Measurements from ENCODE around the gene SRGAP1.
A peak's percentile ranks its signal among the peaks of the same experiment; 100 is the strongest.

Gene SRGAP1

DNA sequence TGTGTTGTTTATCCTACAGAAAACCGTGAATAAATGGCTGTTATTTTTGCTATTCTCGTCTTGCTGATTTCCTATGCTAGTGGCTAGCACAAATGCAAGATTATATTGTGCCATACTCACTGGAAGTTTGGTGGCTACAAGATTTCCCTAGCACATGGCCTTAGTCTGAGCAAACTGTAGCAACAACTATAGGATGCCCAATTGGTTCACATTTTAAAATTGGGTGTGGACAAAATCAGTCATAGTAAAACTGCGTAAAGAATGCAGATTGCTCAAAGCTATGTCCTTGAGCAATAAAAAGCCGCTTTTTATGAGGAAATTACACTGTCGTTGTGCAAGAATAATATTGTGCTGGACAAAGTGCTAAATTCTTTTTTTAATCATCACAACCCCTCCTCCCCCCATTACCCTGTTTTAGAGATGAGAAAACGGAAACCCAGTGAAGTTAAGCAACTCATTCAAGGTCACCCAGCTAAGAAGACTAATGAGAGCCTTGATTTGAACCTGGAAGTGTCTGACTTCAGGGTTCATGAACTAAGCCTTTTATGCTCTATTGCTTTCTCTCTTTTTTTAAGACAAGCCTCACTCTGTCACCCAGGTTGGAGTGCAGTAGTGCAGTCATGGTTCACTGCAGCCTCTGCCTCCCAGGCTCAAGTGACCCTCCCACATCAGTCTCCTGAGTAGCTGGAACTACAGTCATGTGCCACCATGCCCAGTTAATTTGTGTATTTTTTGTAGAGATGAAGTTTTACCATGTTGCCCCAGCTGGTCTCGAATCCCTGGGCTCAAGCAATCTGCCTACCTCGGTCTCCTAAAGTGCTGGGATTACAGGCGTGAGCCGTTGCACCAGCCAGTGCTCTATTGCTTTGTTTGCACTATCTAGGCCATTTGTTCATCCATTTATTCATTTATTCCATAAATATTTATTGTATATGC, 73.6 kb downstream of the SRGAP1 start:
- Histone ChIP-seq H4K91ac (ENCODE audit: low read depth, low read length) (no peak overlapping the region), H3K4me3 (ENCODE audit: low read depth, low read length) (no peak overlapping the region), H4K8ac (ENCODE audit: low read depth, low read length) (no peak overlapping the region), H2BK120ac (ENCODE audit: insufficient read depth, low read length, poor library complexity) (no peak overlapping the region), H3K9ac (ENCODE audit: low read length) (no peak overlapping the region), H3K23ac (ENCODE audit: low read length) (no peak overlapping the region), H3K79me2 (ENCODE audit: control insufficient read depth, insufficient read depth, low read length, poor library complexity) (no peaks in the 10 kb centered on the region), H2AK5ac (ENCODE audit: low read length) (no peak overlapping the region), H3K14ac (ENCODE audit: low read length) (no peak overlapping the region), H3K4me2 (ENCODE audit: low read length) (no peak overlapping the region), H3K27me3 (ENCODE audit: insufficient read depth, low read length) (no peaks in the 10 kb centered on the region), H3K27ac (ENCODE audit: low read depth, low read length) (no peak overlapping the region), H2BK5ac (ENCODE audit: low read depth, low read length, poor library complexity) (no peak overlapping the region), H4K12ac (ENCODE audit: low read depth, low read length) (no peak overlapping the region), H2BK12ac (ENCODE audit: low read length) (peak overlapping the region; percentile 17), H3K9me3 (ENCODE audit: insufficient read depth, low read depth, low read length) (no peaks in the 10 kb centered on the region), H3K4me1 (ENCODE audit: control insufficient read depth in 1 of 2, insufficient read depth in 2 of 2, low read length in 2 of 2) (peaks cover 0 to 3% of the 10 kb centered on the region in 2 experiments), H3K18ac (ENCODE audit: low read length) (no peak overlapping the region), H3K79me1 (ENCODE audit: low read length) (peaks cover 2% of the 10 kb centered on the region), H3K36me3 (ENCODE audit: control insufficient read depth in 1 of 2, insufficient read depth in 2 of 2, low read length in 2 of 2) (no peaks in the 10 kb centered on the region), H2AFZ (ENCODE audit: insufficient read depth, low read length, poor library complexity) (no peak overlapping the region), H3K4ac (ENCODE audit: low read depth, low read length) (no peak overlapping the region)
- peak; percentile 71 to 99 for DNase-seq
- no CpG with 5 or more reads among the region's 10 CpGs for WGBS (ENCODE audit: extremely low coverage, insufficient coverage, insufficient read length)

DNA sequence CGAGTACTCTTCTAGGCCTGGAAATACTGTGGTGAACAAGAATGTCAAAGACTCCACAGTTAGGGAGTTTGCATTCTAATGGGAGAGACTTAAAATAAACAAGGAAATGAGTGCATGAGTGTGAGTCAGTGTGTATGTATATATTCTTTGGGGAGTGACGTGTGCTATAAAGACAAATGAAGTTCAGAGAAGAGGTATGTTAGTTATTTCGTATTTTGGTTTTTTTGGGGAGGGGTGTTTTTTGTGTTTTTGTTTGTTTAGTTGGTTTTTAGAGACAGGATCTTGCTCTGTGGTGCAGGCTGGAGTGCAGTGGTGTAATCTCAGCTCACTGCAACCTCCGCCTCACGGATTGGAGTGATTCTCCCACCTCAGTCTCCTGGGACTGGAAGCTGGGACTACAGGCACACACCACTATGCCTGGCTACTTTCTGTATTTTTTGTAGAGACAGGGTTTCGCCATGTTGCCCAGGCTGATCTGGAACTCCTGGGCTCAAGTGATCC, 74.3 kb downstream of the SRGAP1 start:
- peaks cover 0 to 3% of the 10 kb centered on the region in 2 experiments for H3K4me1 ChIP-seq (ENCODE audit: control insufficient read depth in 1 of 2, insufficient read depth in 2 of 2, low read length in 2 of 2)
- no peak overlapping the region for H4K91ac ChIP-seq (ENCODE audit: low read depth, low read length)
- no peak overlapping the region for H3K9ac ChIP-seq (ENCODE audit: low read length)
- no peak overlapping the region for H4K8ac ChIP-seq (ENCODE audit: low read depth, low read length)
- H3K79me1 ChIP-seq (ENCODE audit: low read length), result peaks cover 2% of the 10 kb centered on the region
- no peak overlapping the region for H3K27ac ChIP-seq (ENCODE audit: low read depth, low read length)
- H3K36me3 ChIP-seq (ENCODE audit: control insufficient read depth in 1 of 2, insufficient read depth in 2 of 2, low read length in 2 of 2), result no peaks in the 10 kb centered on the region
- no peaks in the 10 kb centered on the region for H3K79me2 ChIP-seq (ENCODE audit: control insufficient read depth, insufficient read depth, low read length, poor library complexity)
- no peak overlapping the region for H2AFZ ChIP-seq (ENCODE audit: insufficient read depth, low read length, poor library complexity)
- H2BK12ac ChIP-seq (ENCODE audit: low read length), result no peak overlapping the region
- H2AK5ac ChIP-seq (ENCODE audit: low read length), result no peak overlapping the region
- H3K4me2 ChIP-seq (ENCODE audit: low read length), result no peak overlapping the region
- H3K23ac ChIP-seq (ENCODE audit: low read length), result no peak overlapping the region
- no peak overlapping the region for H2BK120ac ChIP-seq (ENCODE audit: insufficient read depth, low read length, poor library complexity)
- H3K14ac ChIP-seq (ENCODE audit: low read length), result no peak overlapping the region
- H2BK5ac ChIP-seq (ENCODE audit: low read depth, low read length, poor library complexity), result no peak overlapping the region
- H3K4me3 ChIP-seq (ENCODE audit: low read depth, low read length), result no peak overlapping the region
- DNase-seq, result no peak
- 100% methylated on average over 2 of the region's 6 CpGs for WGBS (ENCODE audit: extremely low coverage, insufficient coverage, insufficient read length)
- no peaks in the 10 kb centered on the region for H3K27me3 ChIP-seq (ENCODE audit: insufficient read depth, low read length)
- H3K9me3 ChIP-seq (ENCODE audit: insufficient read depth, low read depth, low read length), result no peaks in the 10 kb centered on the region
- no peak overlapping the region for H3K4ac ChIP-seq (ENCODE audit: low read depth, low read length)
- H3K18ac ChIP-seq (ENCODE audit: low read length), result no peak overlapping the region
- H4K12ac ChIP-seq (ENCODE audit: low read depth, low read length), result no peak overlapping the region

DNA sequence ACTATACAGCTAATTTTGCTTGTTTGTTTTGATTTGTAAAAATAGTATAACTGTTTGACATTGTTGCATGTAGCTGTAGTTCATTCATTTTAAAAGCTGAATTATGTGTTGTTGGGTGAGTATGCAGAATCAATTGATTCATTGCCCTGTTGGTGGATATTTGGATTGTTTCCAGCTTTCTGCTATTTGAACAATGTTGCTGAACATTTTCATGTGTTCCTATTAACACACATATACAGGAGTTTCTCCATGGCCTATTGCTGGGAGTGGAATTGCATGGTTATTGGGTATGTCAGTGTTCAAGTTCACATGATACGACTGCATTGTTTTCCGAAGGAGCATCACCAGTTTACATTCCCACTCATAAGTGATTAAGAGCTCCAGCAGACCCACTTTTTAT, 75.3 kb downstream of the SRGAP1 start:
- Histone ChIP-seq H2BK12ac (ENCODE audit: low read length) (no peak overlapping the region), H3K36me3 (ENCODE audit: control insufficient read depth in 1 of 2, insufficient read depth in 2 of 2, low read length in 2 of 2) (no peaks in the 10 kb centered on the region), H4K12ac (ENCODE audit: low read depth, low read length) (no peak overlapping the region), H3K4me2 (ENCODE audit: low read length) (no peak overlapping the region), H3K9ac (ENCODE audit: low read length) (no peak overlapping the region), H2BK120ac (ENCODE audit: insufficient read depth, low read length, poor library complexity) (no peak overlapping the region), H3K27me3 (ENCODE audit: insufficient read depth, low read length) (no peaks in the 10 kb centered on the region), H3K14ac (ENCODE audit: low read length) (no peak overlapping the region), H4K91ac (ENCODE audit: low read depth, low read length) (no peak overlapping the region), H3K79me2 (ENCODE audit: control insufficient read depth, insufficient read depth, low read length, poor library complexity) (no peaks in the 10 kb centered on the region), H3K23ac (ENCODE audit: low read length) (no peak overlapping the region), H3K4me3 (ENCODE audit: low read depth, low read length) (no peak overlapping the region), H3K9me3 (ENCODE audit: insufficient read depth, low read depth, low read length) (no peaks in the 10 kb centered on the region), H2AK5ac (ENCODE audit: low read length) (no peak overlapping the region), H2AFZ (ENCODE audit: insufficient read depth, low read length, poor library complexity) (no peak overlapping the region), H3K4me1 (ENCODE audit: control insufficient read depth in 1 of 2, insufficient read depth in 2 of 2, low read length in 2 of 2) (peaks cover 0 to 3% of the 10 kb centered on the region in 2 experiments), H3K79me1 (ENCODE audit: low read length) (peaks cover 2% of the 10 kb centered on the region), H3K4ac (ENCODE audit: low read depth, low read length) (no peak overlapping the region), H4K8ac (ENCODE audit: low read depth, low read length) (no peak overlapping the region), H2BK5ac (ENCODE audit: low read depth, low read length, poor library complexity) (no peak overlapping the region), H3K27ac (ENCODE audit: low read depth, low read length) (no peak overlapping the region), H3K18ac (ENCODE audit: low read length) (no peak overlapping the region)
- no CpG with 5 or more reads among the region's 2 CpGs for WGBS (ENCODE audit: extremely low coverage, insufficient coverage, insufficient read length)
- DNase-seq, result no peak

DNA sequence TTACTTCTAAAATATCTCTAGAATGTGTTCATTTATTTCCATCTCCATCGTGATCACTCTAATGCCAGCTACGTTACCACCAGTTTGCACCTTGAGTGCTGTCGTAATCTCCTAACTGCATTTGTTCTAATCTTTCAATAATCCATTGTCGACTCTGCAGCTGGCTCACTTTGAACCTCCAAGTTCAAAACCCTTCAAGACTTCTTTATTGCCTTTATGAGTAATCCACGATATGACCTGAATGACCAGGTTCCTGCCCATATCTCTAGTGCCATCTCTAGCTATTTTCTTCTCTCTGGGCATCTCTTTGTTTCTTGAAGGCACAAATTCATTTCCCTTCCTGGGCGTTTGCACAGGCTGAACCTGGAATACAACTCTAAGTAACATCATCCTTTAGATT, 76.7 kb downstream of the SRGAP1 start:
- Histone ChIP-seq H3K9ac (ENCODE audit: low read length) (no peak overlapping the region), H2BK120ac (ENCODE audit: insufficient read depth, low read length, poor library complexity) (no peak overlapping the region), H3K4me3 (ENCODE audit: low read depth, low read length) (no peak overlapping the region), H2AK5ac (ENCODE audit: low read length) (no peak overlapping the region), H3K36me3 (ENCODE audit: control insufficient read depth in 1 of 2, insufficient read depth in 2 of 2, low read length in 2 of 2) (no peaks in the 10 kb centered on the region), H3K14ac (ENCODE audit: low read length) (no peak overlapping the region), H3K4me2 (ENCODE audit: low read length) (no peak overlapping the region), H4K12ac (ENCODE audit: low read depth, low read length) (no peak overlapping the region), H3K18ac (ENCODE audit: low read length) (no peak overlapping the region), H3K23ac (ENCODE audit: low read length) (no peak overlapping the region), H2BK5ac (ENCODE audit: low read depth, low read length, poor library complexity) (no peak overlapping the region), H3K79me1 (ENCODE audit: low read length) (no peaks in the 10 kb centered on the region), H4K8ac (ENCODE audit: low read depth, low read length) (no peak overlapping the region), H4K91ac (ENCODE audit: low read depth, low read length) (no peak overlapping the region), H2AFZ (ENCODE audit: insufficient read depth, low read length, poor library complexity) (no peak overlapping the region), H3K27me3 (ENCODE audit: insufficient read depth, low read length) (no peaks in the 10 kb centered on the region), H3K27ac (ENCODE audit: low read depth, low read length) (no peak overlapping the region), H3K79me2 (ENCODE audit: control insufficient read depth, insufficient read depth, low read length, poor library complexity) (no peaks in the 10 kb centered on the region), H3K4me1 (ENCODE audit: control insufficient read depth in 1 of 2, insufficient read depth in 2 of 2, low read length in 2 of 2) (peaks cover 0 to 3% of the 10 kb centered on the region in 2 experiments), H3K4ac (ENCODE audit: low read depth, low read length) (no peak overlapping the region), H3K9me3 (ENCODE audit: insufficient read depth, low read depth, low read length) (no peaks in the 10 kb centered on the region), H2BK12ac (ENCODE audit: low read length) (no peak overlapping the region)
- no CpG with 5 or more reads among the region's 6 CpGs for WGBS (ENCODE audit: extremely low coverage, insufficient coverage, insufficient read length)
- DNase-seq, result peak in 1 of 2 donors; percentile 23
